HG02970 (cell line): ENCODE data around the gene STX18.
"Not testable (repeated sequence)": the region's sequence is repeated elsewhere in the genome, so short reads cannot be mapped to it uniquely, and the experiment has no call there.

ENCODE experiments used
- ATAC-seq: cut with Tn5 transposase; IDR thresholded peaks from one replicate; pipeline ENCODE4 v1.9.1; 2021; ENCODE audit warnings: mild to moderate bottlenecking, moderate library complexity, moderate number of reproducible peaks; ENCODE audit not compliant: unreplicated experiment, low FRiP score

Gene STX18

GRCh38 chr4:4485806-4486205, 56.0 kb downstream of the STX18 start:
- no peak for ATAC-seq

DNA sequence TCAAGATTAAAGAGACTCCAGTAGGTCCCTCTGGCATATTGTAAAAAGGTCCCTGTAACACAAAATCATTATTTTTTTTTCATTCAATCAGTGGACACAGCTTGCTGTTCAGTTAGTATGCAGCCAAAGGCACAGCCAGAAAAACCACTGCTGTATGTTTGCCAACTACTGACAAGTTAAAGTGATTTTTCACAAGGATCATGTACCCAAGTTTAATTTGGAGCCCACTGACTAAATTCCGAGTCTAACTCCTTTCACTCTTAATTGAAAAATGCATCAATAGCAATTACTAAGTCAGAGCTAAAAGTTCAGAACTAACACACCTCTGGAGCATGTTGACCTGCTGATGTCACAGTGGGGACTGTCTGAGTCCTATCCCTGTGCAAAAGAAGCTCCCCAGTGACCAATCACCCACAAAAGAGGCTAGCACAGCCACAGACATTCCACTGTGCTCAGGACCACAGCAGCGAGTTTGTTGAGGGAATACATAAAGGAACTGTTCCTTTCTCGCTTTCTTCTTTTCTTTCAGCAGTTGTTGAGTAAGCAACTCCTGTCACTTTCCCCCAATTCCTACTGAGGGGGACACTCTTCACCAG, 60.4 kb downstream of the STX18 start:
- no peak for ATAC-seq

GRCh38 chr4:4480685-4481398, 61.0 kb downstream of the STX18 start:
- no peak for ATAC-seq

GRCh38 chr4:4480205-4480604, 61.6 kb downstream of the STX18 start:
- ATAC-seq, result no peak

GRCh38 chr4:4479366-4479765, 62.5 kb downstream of the STX18 start:
- ATAC-seq, result no peak

DNA sequence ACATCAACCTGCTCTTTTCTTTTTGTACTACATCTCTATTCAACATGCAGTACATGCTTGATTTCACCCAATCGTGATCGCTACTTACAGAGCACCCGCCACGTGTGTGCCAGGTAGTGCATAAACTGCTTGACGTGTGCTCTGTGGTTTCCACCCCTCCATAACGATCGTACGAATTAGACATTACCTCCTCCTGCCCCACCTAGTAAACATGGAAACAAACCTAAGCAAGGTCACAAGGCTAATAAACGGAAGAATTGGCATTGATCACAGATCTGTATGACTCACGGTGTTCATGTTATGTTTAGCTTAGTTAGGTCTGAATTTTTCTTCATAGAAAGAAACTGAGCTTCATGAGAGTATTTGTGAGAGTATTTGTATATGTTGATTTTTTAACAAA, 64.1 kb downstream of the STX18 start:
- ATAC-seq, result no peak

DNA sequence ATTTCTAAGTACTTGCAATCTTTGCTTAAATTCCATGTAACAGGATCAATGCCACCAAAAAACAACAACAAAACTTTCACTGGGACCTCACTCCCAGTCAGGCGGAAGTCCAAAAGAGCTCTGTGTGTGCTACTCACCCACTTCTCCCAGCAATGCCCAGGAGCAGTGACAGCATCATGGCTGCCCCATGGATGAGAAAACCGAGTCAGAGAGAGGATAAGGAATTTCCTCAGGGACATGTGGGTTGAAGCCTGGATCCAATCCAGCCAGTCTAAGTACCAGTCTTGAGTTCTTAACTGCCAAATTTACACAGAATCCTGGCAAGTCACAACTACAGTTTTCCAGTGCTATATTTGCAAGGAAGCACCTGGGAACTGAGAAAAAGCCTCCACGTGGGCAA, 64.5 kb downstream of the STX18 start:
- ATAC-seq, result no peak

DNA sequence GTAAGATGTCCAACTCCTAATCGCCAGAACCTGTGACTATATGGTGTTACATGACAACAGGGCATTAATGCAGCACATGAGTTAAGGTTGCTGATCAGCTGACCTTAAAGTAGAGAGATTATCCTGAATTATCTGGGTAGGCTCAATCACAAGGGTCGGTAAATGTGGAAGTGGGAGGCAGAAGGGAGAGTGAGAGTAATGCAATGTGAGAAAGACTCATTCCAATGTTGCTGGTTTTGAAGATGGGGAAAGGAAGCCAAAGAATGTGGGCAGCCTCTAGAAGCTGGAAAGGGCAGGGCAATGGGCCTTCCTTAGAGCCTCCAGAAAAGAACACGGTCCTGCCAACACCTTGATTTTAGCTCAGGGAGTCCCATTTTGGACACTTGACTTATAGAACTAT, 67.4 kb downstream of the STX18 start:
- ATAC-seq, result no peak

DNA sequence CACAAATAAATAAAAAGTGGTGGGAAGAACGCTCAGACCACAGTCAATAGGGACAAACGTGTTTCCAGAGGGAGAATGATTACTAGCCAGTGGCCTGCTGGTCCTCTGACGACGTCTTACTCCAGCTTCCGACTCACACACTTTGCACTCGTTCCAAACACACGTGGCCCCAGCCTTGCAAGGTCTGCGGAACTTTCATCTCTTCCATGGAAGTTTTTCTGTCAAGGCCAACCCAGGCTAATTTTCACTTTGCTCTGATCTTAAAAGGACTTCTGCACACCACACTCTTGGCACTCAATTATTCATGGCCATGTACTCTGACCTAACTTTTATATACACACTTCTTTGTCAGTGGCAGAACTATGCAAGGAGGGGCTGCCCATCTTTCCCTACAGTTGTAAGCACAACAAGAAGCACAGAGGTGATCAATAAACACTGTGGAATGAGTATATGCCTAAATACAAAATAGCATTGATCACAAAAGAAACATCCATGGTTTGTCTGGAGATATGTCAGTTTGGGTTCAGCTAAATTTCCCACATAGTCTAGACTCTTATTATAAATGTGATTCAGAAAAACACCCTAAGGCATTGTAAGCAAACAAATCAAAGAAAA, 69.4 kb downstream of the STX18 start:
- ATAC-seq, result no peak

GRCh38 chr4:4471195-4471594, 70.7 kb downstream of the STX18 start:
- no peak for ATAC-seq

- ATAC-seq, result no peak
Observed at GRCh38 chr4:4470208-4470607, 71.6 kb downstream of the STX18 start.

DNA sequence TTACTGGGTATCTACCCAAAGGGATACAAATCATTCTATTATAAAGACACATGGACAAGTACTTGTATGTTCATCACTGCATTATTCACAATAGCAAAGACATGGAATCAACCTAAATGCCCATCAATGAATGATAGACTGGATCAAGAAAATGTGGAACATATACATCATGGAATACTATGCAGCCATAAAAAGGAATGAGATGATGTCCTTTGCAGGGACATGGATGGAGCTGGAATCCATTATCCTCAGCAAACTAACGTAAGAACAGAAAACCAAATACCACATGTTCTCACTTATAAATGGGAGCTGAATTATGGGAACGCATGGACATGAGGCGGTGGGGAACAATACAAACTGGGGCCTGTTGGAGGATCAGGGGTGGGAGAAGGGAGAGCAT, 76.6 kb downstream of the STX18 start:
- ATAC-seq, result not testable (repeated sequence)

DNA sequence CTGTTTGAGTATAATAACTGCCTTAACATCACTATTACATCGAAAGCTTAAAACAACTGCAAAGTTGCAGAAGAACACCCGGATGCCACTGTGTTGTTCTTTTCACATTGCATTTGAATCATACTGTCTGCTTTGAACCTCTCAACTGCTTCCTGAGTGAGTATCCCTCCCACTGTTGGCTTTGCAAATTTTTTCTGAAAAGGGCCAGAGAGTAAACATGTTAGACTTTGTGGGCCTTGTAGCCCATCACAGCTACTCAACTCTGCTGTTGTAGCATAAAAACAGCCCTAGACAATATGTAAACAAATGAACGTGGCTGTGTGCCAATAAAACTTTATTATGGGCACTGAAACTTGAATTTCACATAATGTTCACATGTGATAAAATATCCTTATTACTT, 78.9 kb downstream of the STX18 start:
- no peak for ATAC-seq

- ATAC-seq, result no peak
Observed at GRCh38 chr4:4461850-4462249, 80.0 kb downstream of the STX18 start.

GRCh38 chr4:4461178-4461577, 80.7 kb downstream of the STX18 start:
- ATAC-seq, result no peak

GRCh38 chr4:4460759-4461158, 81.1 kb downstream of the STX18 start:
- ATAC-seq, result no peak

- no peak for ATAC-seq
Observed at GRCh38 chr4:4459181-4459580, 82.7 kb downstream of the STX18 start.

GRCh38 chr4:4457803-4458553, 83.9 kb downstream of the STX18 start:
- no peak for ATAC-seq

DNA sequence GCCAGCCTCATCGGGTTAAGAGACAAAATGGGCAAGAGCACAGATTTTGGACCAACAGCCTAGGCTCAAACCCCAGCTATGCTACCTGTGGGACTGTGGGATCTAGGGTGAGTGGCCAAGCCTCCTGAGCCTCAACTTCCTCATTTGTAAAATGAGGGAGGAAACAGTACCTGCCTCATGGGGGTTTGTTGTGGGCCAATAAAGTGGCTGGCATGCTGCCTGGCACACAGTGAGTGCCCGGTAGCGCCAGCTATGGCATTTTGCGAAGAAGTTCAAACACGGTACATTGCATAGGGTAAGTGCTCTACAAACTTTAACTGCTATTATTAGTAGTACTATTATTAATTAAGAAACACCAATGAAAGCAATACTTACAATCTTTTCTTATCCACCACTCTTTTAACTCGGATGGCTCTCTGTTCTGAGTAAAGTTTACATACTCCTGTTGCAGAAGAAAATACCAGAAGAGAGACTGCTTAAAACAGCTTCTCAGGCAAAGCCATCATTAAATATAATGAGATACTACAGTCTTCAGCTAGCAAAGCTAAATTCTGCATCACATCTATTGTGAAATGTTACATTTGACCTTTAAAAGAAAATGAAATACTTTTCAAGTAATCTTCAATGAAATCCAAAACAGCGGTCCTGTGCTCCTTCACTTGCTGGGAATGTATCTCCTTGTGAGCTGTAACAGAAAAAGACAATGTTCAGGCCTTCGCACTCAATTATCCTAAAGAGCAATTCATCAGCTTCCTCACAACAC, 84.9 kb downstream of the STX18 start:
- no peak for ATAC-seq

- ATAC-seq, result no peak
Observed at GRCh38 chr4:4456351-4456750, 85.5 kb downstream of the STX18 start.
